K562 (cell line): ENCODE measurements around the gene PPT1. TPM values are rescaled to one million over a fixed set of nuclear protein-coding genes. Genes with fewer than 3 reads are reported as not detected.

Experiments
- ATF1 ChIP-seq, 2 experiments: fragments of 450-650 bp in 1 of 2; IDR thresholded peaks; 2 replicates each; pipeline ENCODE4 v1.6.1; 2016; ENCODE audit warnings: missing compliant biosample characterization in 1 of 2, missing genetic modification characterization in 1 of 2
- BDP1 ChIP-seq: IDR thresholded peaks from 3 replicates; pipeline ENCODE4 v1.6.1; 2011; ENCODE audit not compliant: insufficient read length, insufficient read depth
- JUND ChIP-seq, 2 experiments: IDR thresholded peaks; 2 replicates in 1 of 2; 3 replicates in 1 of 2; pipeline ENCODE4 v1.6.1; 2011; ENCODE audit warnings: borderline replicate concordance in 2 of 2, low read depth in 2 of 2, low read length in 2 of 2, improper control_type of control experiment in 1 of 2, missing biosample characterization in 1 of 2, missing genetic modification characterization in 1 of 2, missing genetic modification reagents in 1 of 2
- LEF1 ChIP-seq: fragments of 450-650 bp; IDR thresholded peaks from 2 replicates; pipeline ENCODE4 v1.6.1; 2016; ENCODE audit warnings: mild to moderate bottlenecking
- NEUROD1 ChIP-seq: fragments of 150-350 bp; IDR thresholded peaks from 2 replicates; pipeline ENCODE4 v1.6.1; 2014; ENCODE audit warnings: borderline replicate concordance, low read length, low read depth; ENCODE audit not compliant: partially characterized antibody
- NFE2 ChIP-seq: IDR thresholded peaks from 2 replicates; pipeline ENCODE4 v1.6.1; 2014; ENCODE audit warnings: antibody characterized with exemption, low read depth
- PHF8 ChIP-seq: fragments of 200-600 bp; sonication (generic); IDR thresholded peaks from 2 replicates; pipeline ENCODE4 v1.6.1; 2012; ENCODE audit warnings: mixed run types, mild to moderate bottlenecking, inconsistent platforms, low read length, moderate library complexity, borderline replicate concordance
- POLR2B ChIP-seq: fragments of 450-650 bp; IDR thresholded peaks from 2 replicates; pipeline ENCODE4 v1.6.1; 2018; ENCODE audit warnings: low read depth; ENCODE audit not compliant: partially characterized antibody
- PPARD ChIP-seq: fragments of 250-450 bp; sonication (Bioruptor Pico); IDR thresholded peaks from 2 replicates; pipeline ENCODE4 v1.8.0; 2022; ENCODE audit warnings: inconsistent platforms, mild to moderate bottlenecking, moderate library complexity
- RAD21 ChIP-seq, 2 experiments: fragments of 250-450 bp in 1 of 2; fragments of 450-650 bp in 1 of 2; sonication (Bioruptor Pico) in 1 of 2; formaldehyde crosslinking in 1 of 2; IDR thresholded peaks in 1 of 2; conservative IDR thresholded peaks in 1 of 2; 2 replicates each; pipeline versions ENCODE4 v1.4.0 to v1.8.0; 2020 to 2022; ENCODE audit warnings: mild to moderate bottlenecking in 2 of 2, moderate library complexity in 1 of 2
- SMARCE1 ChIP-seq: fragments of 450-650 bp; IDR thresholded peaks from 2 replicates; pipeline ENCODE4 v1.7.1; 2016; ENCODE audit warnings: mild to moderate bottlenecking
- TAF7 ChIP-seq: fragments of 450-650 bp; IDR thresholded peaks from 2 replicates; pipeline ENCODE4 v1.6.1; 2016; ENCODE audit warnings: missing genetic modification characterization, missing compliant biosample characterization
- TAF9B ChIP-seq: fragments of 450-650 bp; IDR thresholded peaks from 2 replicates; pipeline ENCODE4 v1.6.1; 2018; ENCODE audit warnings: mild to moderate bottlenecking; ENCODE audit not compliant: partially characterized antibody
- TBP ChIP-seq: optimal IDR thresholded peaks from 2 replicates; pipeline ENCODE3; 2011; ENCODE audit warnings: low read depth, low read length, improper control_type of control experiment
- TEAD4 ChIP-seq, 2 experiments: sonication (generic) in 1 of 2; formaldehyde crosslinking in 1 of 2; IDR thresholded peaks; 2 replicates each; pipeline versions ENCODE4 v1.6.1 to v1.8.0; 2012 to 2022; ENCODE audit warnings: borderline replicate concordance in 1 of 2, inconsistent platforms in 1 of 2, low read length in 1 of 2, mild to moderate bottlenecking in 1 of 2, missing genetic modification reagents in 1 of 2
- ZEB2 ChIP-seq: fragments of 450-650 bp; IDR thresholded peaks from 2 replicates; pipeline ENCODE4 v1.6.1; 2016
- ZNF217 ChIP-seq: sonication (generic); formaldehyde crosslinking; IDR thresholded peaks from 2 replicates; pipeline ENCODE4 v1.8.0; 2022; ENCODE audit warnings: mild to moderate bottlenecking, missing genetic modification reagents
- ZNF263 ChIP-seq: sonication (generic); formaldehyde crosslinking; IDR thresholded peaks from 2 replicates; pipeline ENCODE4 v1.8.0; 2022; ENCODE audit warnings: mild to moderate bottlenecking, missing genetic modification reagents, borderline replicate concordance
- ZNF717 ChIP-seq: fragments of 250-450 bp; sonication (Bioruptor Pico); IDR thresholded peaks from 2 replicates; pipeline ENCODE4 v1.5.0; 2021
- polyA plus RNA-seq, 8 experiments: library from polyadenylated mRNA; depleted of rRNA in 4 of 8; stranded (reverse) in 5 of 8; unstranded in 3 of 8; fragments of >200 nt; fragmentation: Nextera tagmentation in 2 of 8; fragmentation: Illumina TruSeq in 1 of 8; extraction: Ambion mirVana in 2 of 8; extraction: Trizol in 1 of 8; gene quantifications; 2 replicates each; pipeline versions ENCODE4 v1.2.1 to v1.2.3, GENCODE V29; 2011 to 2014; ENCODE audit warnings: inconsistent platforms in 1 of 8, missing spikeins in 1 of 8
- total RNA-seq, 7 experiments: library from RNA; depleted of rRNA in 6 of 7; stranded (reverse); fragments of >200 nt in 6 of 7; fragmentation: Illumina TruSeq in 2 of 7; extraction: Trizol in 2 of 7; gene quantifications; 2 replicates each; pipeline versions ENCODE4 v1.2.1 to v1.2.3, GENCODE V29; 2011 to 2021; ENCODE audit warnings: low replicate concordance in 1 of 7
- TF ChIP-seq, protein P1 (sequence below): fragments of 450-650 bp; IDR thresholded peaks from 2 replicates; pipeline ENCODE4 v1.6.1; 2017; ENCODE audit warnings: antibody characterized with exemption
- TF ChIP-seq, protein P2 (sequence below): IDR thresholded peaks from 3 replicates; pipeline ENCODE4 v1.6.1; 2011; ENCODE audit warnings: borderline replicate concordance, mild to moderate bottlenecking; ENCODE audit not compliant: insufficient read length, insufficient read depth
- TF ChIP-seq, protein P3 (sequence below): IDR thresholded peaks from 2 replicates; pipeline ENCODE4 v1.6.1; 2014; ENCODE audit warnings: antibody characterized with exemption
- TF ChIP-seq, protein P4 (sequence below): fragments of 450-650 bp; IDR thresholded peaks from 2 replicates; pipeline ENCODE4 v1.6.1; 2016; ENCODE audit warnings: missing biosample characterization, missing genetic modification characterization

The PPT1 gene
- total and polyA plus RNA-seq, 9 of the 15 experiments (the other 6 are each of a cell fraction or from before 2014, with no cell fraction given), result 72.2 to 285 (median 143) TPM

DNA sequence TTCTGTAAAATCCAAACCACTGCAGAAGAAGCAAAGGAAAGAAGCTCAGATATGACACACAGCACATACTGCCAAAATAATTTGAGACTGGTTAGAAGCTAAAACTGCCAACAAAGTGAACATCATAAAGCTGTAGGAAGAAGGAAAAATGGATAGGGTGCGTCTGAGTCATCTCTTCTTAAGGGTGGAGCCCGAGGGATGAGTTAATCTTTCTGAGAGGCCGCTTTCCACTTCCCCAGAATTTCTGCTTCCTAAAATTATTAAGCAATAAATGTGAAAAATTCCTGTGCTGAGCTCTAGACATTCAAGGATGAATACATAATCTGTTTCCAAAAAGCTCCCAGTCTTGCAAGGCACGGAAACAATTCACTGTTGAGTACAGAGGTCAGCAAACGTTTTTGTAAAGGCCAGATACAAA, 20.1 kb downstream of the PPT1 start (continued):
- TF ChIP-seq RAD21 (CRISPR knock-in tag; conservative IDR thresholded peaks at IDR 0.05 in 1 of 2, IDR thresholded peaks at IDR 0.05 in 1 of 2), result peak in 1 of 2 experiments; percentile 9; a peak in 1 of 4 replicates
- TF ChIP-seq, protein P1, sequence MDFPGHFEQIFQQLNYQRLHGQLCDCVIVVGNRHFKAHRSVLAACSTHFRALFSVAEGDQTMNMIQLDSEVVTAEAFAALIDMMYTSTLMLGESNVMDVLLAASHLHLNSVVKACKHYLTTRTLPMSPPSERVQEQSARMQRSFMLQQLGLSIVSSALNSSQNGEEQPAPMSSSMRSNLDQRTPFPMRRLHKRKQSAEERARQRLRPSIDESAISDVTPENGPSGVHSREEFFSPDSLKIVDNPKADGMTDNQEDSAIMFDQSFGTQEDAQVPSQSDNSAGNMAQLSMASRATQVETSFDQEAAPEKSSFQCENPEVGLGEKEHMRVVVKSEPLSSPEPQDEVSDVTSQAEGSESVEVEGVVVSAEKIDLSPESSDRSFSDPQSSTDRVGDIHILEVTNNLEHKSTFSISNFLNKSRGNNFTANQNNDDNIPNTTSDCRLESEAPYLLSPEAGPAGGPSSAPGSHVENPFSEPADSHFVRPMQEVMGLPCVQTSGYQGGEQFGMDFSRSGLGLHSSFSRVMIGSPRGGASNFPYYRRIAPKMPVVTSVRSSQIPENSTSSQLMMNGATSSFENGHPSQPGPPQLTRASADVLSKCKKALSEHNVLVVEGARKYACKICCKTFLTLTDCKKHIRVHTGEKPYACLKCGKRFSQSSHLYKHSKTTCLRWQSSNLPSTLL, result no peak
- no peak for TF ChIP-seq ZNF717 (CRISPR knock-in tag)
- peak; percentile 90 for TF ChIP-seq JUND (IDR thresholded peaks at IDR 0.05; ENCODE audit: borderline replicate concordance, low read depth, low read length)
- peak; percentile 92 for TF ChIP-seq JUND (tag; IDR thresholded peaks at IDR 0.05; ENCODE audit: borderline replicate concordance, low read depth, low read length)
- no peak for TF ChIP-seq TBP
- TF ChIP-seq, protein P2, sequence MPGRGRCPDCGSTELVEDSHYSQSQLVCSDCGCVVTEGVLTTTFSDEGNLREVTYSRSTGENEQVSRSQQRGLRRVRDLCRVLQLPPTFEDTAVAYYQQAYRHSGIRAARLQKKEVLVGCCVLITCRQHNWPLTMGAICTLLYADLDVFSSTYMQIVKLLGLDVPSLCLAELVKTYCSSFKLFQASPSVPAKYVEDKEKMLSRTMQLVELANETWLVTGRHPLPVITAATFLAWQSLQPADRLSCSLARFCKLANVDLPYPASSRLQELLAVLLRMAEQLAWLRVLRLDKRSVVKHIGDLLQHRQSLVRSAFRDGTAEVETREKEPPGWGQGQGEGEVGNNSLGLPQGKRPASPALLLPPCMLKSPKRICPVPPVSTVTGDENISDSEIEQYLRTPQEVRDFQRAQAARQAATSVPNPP, result no peak
- no peak for TF ChIP-seq BDP1
- TF ChIP-seq ZNF217 (CRISPR knock-in tag), result no peak
- TF ChIP-seq NEUROD1, result no peak
- no peak for TF ChIP-seq LEF1
- TF ChIP-seq SMARCE1, result peak; percentile 63; the same call in 1 of the 2 replicates
- 0 out of 2 replicates have a peak, but pooled peaks have one; percentile 8 for TF ChIP-seq TEAD4 (IDR thresholded peaks at IDR 0.05; ENCODE audit: low read length)
- TF ChIP-seq TEAD4 (CRISPR knock-in tag; IDR thresholded peaks at IDR 0.05; ENCODE audit: borderline replicate concordance), result no peak
- TF ChIP-seq, protein P3, sequence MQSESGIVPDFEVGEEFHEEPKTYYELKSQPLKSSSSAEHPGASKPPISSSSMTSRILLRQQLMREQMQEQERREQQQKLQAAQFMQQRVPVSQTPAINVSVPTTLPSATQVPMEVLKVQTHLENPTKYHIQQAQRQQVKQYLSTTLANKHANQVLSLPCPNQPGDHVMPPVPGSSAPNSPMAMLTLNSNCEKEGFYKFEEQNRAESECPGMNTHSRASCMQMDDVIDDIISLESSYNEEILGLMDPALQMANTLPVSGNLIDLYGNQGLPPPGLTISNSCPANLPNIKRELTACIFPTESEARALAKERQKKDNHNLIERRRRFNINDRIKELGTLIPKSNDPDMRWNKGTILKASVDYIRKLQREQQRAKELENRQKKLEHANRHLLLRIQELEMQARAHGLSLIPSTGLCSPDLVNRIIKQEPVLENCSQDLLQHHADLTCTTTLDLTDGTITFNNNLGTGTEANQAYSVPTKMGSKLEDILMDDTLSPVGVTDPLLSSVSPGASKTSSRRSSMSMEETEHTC, result no peak
- no peak for TF ChIP-seq TAF9B
- TF ChIP-seq ATF1 (CRISPR knock-in tag; IDR thresholded peaks at IDR 0.05), result no peak
- no peak for TF ChIP-seq ATF1 (tag; IDR thresholded peaks at IDR 0.05)
- TF ChIP-seq PHF8, result no peak
- TF ChIP-seq, protein P4, sequence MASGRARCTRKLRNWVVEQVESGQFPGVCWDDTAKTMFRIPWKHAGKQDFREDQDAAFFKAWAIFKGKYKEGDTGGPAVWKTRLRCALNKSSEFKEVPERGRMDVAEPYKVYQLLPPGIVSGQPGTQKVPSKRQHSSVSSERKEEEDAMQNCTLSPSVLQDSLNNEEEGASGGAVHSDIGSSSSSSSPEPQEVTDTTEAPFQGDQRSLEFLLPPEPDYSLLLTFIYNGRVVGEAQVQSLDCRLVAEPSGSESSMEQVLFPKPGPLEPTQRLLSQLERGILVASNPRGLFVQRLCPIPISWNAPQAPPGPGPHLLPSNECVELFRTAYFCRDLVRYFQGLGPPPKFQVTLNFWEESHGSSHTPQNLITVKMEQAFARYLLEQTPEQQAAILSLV (tag), result no peak
- peak; percentile 38 for TF ChIP-seq POLR2B
- TF ChIP-seq TAF7 (tag), result no peak
- TF ChIP-seq PPARD, result no peak
- no peak for TF ChIP-seq ZNF263 (CRISPR knock-in tag)
- 0 out of 2 replicates have a peak, but pooled peaks have one; percentile 6 for TF ChIP-seq NFE2
- peak; percentile 51; the same call in 1 of the 2 replicates for TF ChIP-seq ZEB2
